Measurements from ENCODE around the gene ITGA7. TPM values are rescaled to one million over a fixed set of nuclear protein-coding genes. Genes with fewer than 3 reads are reported as not detected.
A peak's percentile ranks its signal among the peaks of the same experiment; 100 is the strongest.

The ITGA7 gene
- polyA plus RNA-seq, 2 donors, result 15.3 to 24.6 TPM

GRCh38 chr12:55712700-55713415 is 5.2 kb upstream of the ITGA7 start:
- Histone ChIP-seq H3K4me3 (ENCODE audit: low read depth in 1 of 2, low read length in 2 of 2) (no peak overlapping the region), H3K36me3 (ENCODE audit: control insufficient read depth in 2 of 2, insufficient read depth in 2 of 2, low read length in 1 of 2) (no peaks in the 10 kb centered on the region), H3K9me3 (ENCODE audit: control insufficient read depth in 2 of 2, insufficient read depth in 1 of 2, low read depth in 1 of 2, low read length in 1 of 2) (no peaks in the 10 kb centered on the region), H3K27ac (ENCODE audit: low read depth in 2 of 2, low read length in 1 of 2) (peak overlapping the region in 1 of 2 donors; percentile 8), H3K27me3 (ENCODE audit: control insufficient read depth in 1 of 2, insufficient read depth in 2 of 2, low read length in 2 of 2) (no peaks in the 10 kb centered on the region), H3K4me1 (ENCODE audit: control insufficient read depth in 2 of 2, insufficient read depth in 2 of 2, low read length in 1 of 2) (peaks cover 0 to 11% of the 10 kb centered on the region in 2 donors)
- 31 to 45% methylated on average over 1 of the region's 1 CpG for WGBS, 2 donors

- Histone ChIP-seq H3K4me1 (ENCODE audit: control insufficient read depth in 2 of 2, insufficient read depth in 2 of 2, low read length in 1 of 2) (peaks cover 0 to 9% of the 10 kb centered on the region in 2 donors), H3K27ac (ENCODE audit: low read depth in 2 of 2, low read length in 1 of 2) (peak overlapping the region in 1 of 2 donors; percentile 73), H3K27me3 (ENCODE audit: control insufficient read depth in 1 of 2, insufficient read depth in 2 of 2, low read length in 2 of 2) (peaks cover 0 to 2% of the 10 kb centered on the region in 2 donors), H3K4me3 (ENCODE audit: low read depth in 1 of 2, low read length in 2 of 2) (no peak overlapping the region), H3K36me3 (ENCODE audit: control insufficient read depth in 2 of 2, insufficient read depth in 2 of 2, low read length in 1 of 2) (no peaks in the 10 kb centered on the region), H3K9me3 (ENCODE audit: control insufficient read depth in 2 of 2, insufficient read depth in 1 of 2, low read depth in 1 of 2, low read length in 1 of 2) (no peaks in the 10 kb centered on the region)
- WGBS, 2 donors, result 77 to 85% methylated on average over 4 of the region's 4 CpGs
Measured at GRCh38 chr12:55711786-55712553, 4.3 kb upstream of the ITGA7 start.

DNA sequence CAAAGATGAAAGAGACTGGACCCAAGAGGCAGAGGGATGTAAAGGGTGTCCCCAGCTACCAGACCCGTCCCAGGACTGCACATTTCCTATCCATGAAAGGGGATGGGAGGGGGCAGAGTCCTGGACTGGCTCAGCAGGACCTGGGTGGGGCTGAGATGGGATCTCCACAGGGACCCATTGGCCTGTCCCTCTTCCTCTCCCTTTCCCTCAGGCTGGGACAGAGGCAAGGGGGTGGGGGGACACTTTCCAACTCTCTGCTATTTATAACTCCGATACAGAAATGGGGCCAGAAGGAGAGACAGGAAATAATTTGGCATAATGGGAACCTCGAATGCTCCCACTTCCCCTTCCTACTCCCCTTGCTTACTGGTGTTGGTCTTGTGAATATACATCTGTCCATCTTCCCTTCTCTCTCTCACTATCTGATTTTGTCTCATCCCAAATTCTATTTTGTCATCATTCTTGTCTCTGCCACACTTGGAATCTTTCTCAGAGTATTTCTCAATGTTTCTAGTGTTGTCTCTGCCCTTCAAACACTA is 1.1 kb upstream of the ITGA7 start:
- Histone ChIP-seq H3K36me3 (ENCODE audit: control insufficient read depth in 2 of 2, insufficient read depth in 2 of 2, low read length in 1 of 2) (no peaks in the 10 kb centered on the region), H3K9me3 (ENCODE audit: control insufficient read depth in 2 of 2, insufficient read depth in 1 of 2, low read depth in 1 of 2, low read length in 1 of 2) (no peaks in the 10 kb centered on the region), H3K27me3 (ENCODE audit: control insufficient read depth in 1 of 2, insufficient read depth in 2 of 2, low read length in 2 of 2) (peaks cover 0 to 2% of the 10 kb centered on the region in 2 donors), H3K4me1 (ENCODE audit: control insufficient read depth in 2 of 2, insufficient read depth in 2 of 2, low read length in 1 of 2) (peaks cover 0 to 6% of the 10 kb centered on the region in 2 donors), H3K27ac (ENCODE audit: low read depth in 2 of 2, low read length in 1 of 2) (peak overlapping the region; percentile 69 to 80), H3K4me3 (ENCODE audit: low read depth in 1 of 2, low read length in 2 of 2) (peak overlapping the region in 1 of 2 donors; percentile 65)
- 22 to 29% methylated on average over 3 of the region's 3 CpGs for WGBS, 2 donors

DNA sequence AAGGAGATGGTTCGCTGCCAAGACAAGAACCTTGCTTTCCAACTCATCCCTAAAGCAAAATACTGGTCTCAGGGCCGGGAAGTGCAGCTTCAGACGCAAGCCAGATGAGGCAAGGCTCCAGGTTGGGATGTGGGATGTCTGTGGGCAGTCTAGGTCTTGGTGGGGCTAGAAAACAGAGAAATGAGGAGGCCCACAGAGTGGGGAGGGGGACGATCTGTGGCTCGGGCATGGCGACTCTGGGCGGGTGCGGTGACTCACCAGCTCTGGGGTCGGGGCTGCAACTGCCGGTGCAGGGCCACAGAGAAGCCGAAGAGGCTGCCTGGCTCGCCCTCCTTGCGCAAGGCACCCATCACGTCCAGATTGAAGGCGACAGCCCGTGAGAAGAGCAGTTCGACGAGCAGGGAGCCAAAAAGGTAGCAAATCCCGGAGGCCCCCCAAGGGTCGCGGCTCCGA is 459 bp downstream of the ITGA7 start:
- Histone ChIP-seq H3K4me1 (ENCODE audit: control insufficient read depth in 2 of 2, insufficient read depth in 2 of 2, low read length in 1 of 2) (peaks cover 0 to 6% of the 10 kb centered on the region in 2 donors), H3K9me3 (ENCODE audit: control insufficient read depth in 2 of 2, insufficient read depth in 1 of 2, low read depth in 1 of 2, low read length in 1 of 2) (no peaks in the 10 kb centered on the region), H3K36me3 (ENCODE audit: control insufficient read depth in 2 of 2, insufficient read depth in 2 of 2, low read length in 1 of 2) (no peaks in the 10 kb centered on the region), H3K4me3 (ENCODE audit: low read depth in 1 of 2, low read length in 2 of 2) (peak overlapping the region; percentile 51 to 65), H3K27me3 (ENCODE audit: control insufficient read depth in 1 of 2, insufficient read depth in 2 of 2, low read length in 2 of 2) (peaks cover 0 to 2% of the 10 kb centered on the region in 2 donors), H3K27ac (ENCODE audit: low read depth in 2 of 2, low read length in 1 of 2) (peak overlapping the region; percentile 69 to 73)
- WGBS, 2 donors, result 11 to 12% methylated on average over 22 of the region's 22 CpGs

DNA sequence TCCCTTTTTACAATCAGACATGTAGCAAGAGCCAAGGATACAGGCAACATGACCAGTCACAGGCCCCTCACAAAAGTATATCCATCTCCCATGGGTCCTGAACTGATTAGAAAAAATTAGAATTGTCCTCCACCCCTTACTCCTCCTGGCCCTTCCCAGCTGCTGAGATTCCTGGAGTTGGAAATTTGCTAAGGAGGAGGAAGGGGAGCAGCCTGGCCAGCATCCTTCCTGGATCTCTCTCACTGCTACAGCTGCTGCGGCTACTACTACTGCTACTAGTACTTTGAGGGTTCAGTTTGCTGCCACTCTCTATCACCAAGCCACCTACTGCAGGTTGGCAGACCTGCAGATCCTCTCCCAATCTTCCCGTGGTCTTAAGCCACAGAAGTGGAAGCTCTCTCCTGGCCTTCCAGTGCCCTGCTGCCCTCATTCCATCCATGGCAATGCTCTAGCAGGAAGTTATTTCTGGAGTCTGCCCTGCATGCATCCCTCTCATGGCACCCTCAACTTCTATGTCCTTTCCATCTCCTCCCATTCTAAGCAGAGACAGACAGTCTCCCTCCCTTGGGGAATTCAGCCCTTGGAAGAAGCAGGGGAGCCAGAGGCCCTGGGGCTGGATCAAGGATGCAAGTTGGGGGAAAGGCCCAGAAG is 1.0 kb downstream of the ITGA7 start:
- 61 to 71% methylated on average over 2 of the region's 2 CpGs for WGBS, 2 donors
- H3K4me3 ChIP-seq (ENCODE audit: low read depth in 1 of 2, low read length in 2 of 2), result peak overlapping the region; percentile 51 to 65
- peak overlapping the region; percentile 69 to 78 for H3K27ac ChIP-seq (ENCODE audit: low read depth in 2 of 2, low read length in 1 of 2)
- peaks cover 0 to 2% of the 10 kb centered on the region in 2 donors for H3K27me3 ChIP-seq (ENCODE audit: control insufficient read depth in 1 of 2, insufficient read depth in 2 of 2, low read length in 2 of 2)
- H3K36me3 ChIP-seq (ENCODE audit: control insufficient read depth in 2 of 2, insufficient read depth in 2 of 2, low read length in 1 of 2), result no peaks in the 10 kb centered on the region
- no peaks in the 10 kb centered on the region for H3K9me3 ChIP-seq (ENCODE audit: control insufficient read depth in 2 of 2, insufficient read depth in 1 of 2, low read depth in 1 of 2, low read length in 1 of 2)
- H3K4me1 ChIP-seq (ENCODE audit: control insufficient read depth in 2 of 2, insufficient read depth in 2 of 2, low read length in 1 of 2), result peaks cover 0 to 6% of the 10 kb centered on the region in 2 donors

DNA sequence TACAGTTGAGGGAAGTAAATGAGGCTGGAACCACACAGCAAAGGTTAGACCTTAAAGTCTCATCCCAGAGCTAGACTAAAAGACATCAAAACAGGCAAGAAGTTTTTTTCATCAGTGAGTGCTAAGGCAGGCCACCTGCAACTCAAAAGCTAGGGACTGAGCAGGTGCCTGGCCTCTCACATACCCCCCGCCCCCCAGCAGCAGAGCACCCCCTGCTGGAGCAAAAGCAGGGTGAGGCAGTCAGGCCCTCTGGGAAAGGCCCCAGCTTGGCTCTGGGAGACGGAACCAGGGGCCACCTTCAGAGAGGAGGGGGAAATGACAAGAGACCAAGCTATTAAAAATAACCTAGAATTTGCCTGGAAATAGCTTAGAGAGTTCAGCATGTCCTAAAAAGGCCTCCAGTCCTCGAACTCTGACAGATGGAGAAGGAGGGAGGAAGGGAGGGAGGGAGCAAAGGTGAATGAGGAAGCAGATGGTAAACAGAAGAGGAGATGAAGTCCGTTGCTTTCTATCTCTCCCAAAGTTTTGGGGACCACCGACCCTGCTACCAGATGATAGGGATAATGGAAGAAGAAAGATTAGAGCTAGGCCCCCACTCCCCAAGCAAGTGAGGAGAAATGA is 1.8 kb downstream of the ITGA7 start:
- Histone ChIP-seq H3K27me3 (ENCODE audit: control insufficient read depth in 1 of 2, insufficient read depth in 2 of 2, low read length in 2 of 2) (peaks cover 0 to 2% of the 10 kb centered on the region in 2 donors), H3K9me3 (ENCODE audit: control insufficient read depth in 2 of 2, insufficient read depth in 1 of 2, low read depth in 1 of 2, low read length in 1 of 2) (no peaks in the 10 kb centered on the region), H3K27ac (ENCODE audit: low read depth in 2 of 2, low read length in 1 of 2) (peak overlapping the region; percentile 52 to 78), H3K4me1 (ENCODE audit: control insufficient read depth in 2 of 2, insufficient read depth in 2 of 2, low read length in 1 of 2) (peaks cover under 1 to 6% of the 10 kb centered on the region in 2 donors), H3K36me3 (ENCODE audit: control insufficient read depth in 2 of 2, insufficient read depth in 2 of 2, low read length in 1 of 2) (no peaks in the 10 kb centered on the region), H3K4me3 (ENCODE audit: low read depth in 1 of 2, low read length in 2 of 2) (peak overlapping the region in 1 of 2 donors; percentile 20)
- 43 to 52% methylated on average over 5 of the region's 5 CpGs for WGBS, 2 donors

GRCh38 chr12:55704824-55705718 is 2.6 kb downstream of the ITGA7 start:
- H3K27me3 ChIP-seq (ENCODE audit: control insufficient read depth in 1 of 2, insufficient read depth in 2 of 2, low read length in 2 of 2), result peaks cover 0 to 2% of the 10 kb centered on the region in 2 donors
- H3K4me1 ChIP-seq (ENCODE audit: control insufficient read depth in 2 of 2, insufficient read depth in 2 of 2, low read length in 1 of 2), result peaks cover 6 to 7% of the 10 kb centered on the region in 2 donors
- peak overlapping the region; percentile 17 to 75 for H3K27ac ChIP-seq (ENCODE audit: low read depth in 2 of 2, low read length in 1 of 2)
- H3K4me3 ChIP-seq (ENCODE audit: low read depth in 1 of 2, low read length in 2 of 2), result peak overlapping the region in 1 of 2 donors; percentile 0
- WGBS, 2 donors, result 68 to 71% methylated on average over 9 of the region's 9 CpGs
- H3K36me3 ChIP-seq (ENCODE audit: control insufficient read depth in 2 of 2, insufficient read depth in 2 of 2, low read length in 1 of 2), result no peaks in the 10 kb centered on the region
- no peaks in the 10 kb centered on the region for H3K9me3 ChIP-seq (ENCODE audit: control insufficient read depth in 2 of 2, insufficient read depth in 1 of 2, low read depth in 1 of 2, low read length in 1 of 2)

DNA sequence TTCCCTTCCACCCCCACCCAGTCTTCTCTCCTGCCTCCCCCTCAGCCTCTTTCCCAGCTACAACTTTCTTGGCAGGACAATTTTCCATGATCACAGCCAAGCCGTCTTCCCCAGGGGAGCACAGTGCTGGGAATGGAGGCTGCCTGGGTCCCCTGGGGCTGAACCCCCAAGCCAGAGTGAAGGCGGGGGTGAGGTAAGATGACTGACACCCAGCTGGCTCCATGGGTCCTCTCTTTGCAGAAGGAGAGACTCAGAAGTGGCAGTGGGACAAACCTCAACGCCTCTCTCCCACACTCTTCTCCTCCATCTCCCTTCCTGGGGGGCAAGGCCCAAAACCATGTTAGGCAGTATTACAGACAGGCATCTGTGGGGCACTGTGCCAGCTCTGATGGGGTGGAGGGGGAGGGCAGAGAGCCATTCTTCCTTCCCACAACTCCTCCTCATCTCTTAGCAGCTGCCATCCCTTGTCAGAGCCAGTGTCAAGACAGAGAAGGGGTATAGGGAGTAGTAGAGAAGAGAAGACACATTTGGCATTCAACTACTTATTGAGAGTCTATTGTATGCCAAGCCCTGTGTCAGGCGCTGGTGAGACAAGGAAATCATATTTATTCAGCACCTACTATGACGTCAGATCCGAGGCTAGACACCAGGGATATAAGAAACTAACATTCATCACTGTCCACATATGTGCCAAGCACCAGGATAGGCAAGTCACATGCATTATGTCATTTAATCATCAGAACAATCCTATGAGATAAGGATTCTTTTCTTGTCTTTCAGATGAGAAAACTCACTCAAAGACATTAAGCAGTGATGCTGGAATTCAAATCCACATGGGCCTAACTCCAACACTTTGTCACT is 3.6 kb downstream of the ITGA7 start:
- peaks cover 0 to 2% of the 10 kb centered on the region in 2 donors for H3K27me3 ChIP-seq (ENCODE audit: control insufficient read depth in 1 of 2, insufficient read depth in 2 of 2, low read length in 2 of 2)
- no peaks in the 10 kb centered on the region for H3K36me3 ChIP-seq (ENCODE audit: control insufficient read depth in 2 of 2, insufficient read depth in 2 of 2, low read length in 1 of 2)
- peaks cover 6 to 7% of the 10 kb centered on the region in 2 donors for H3K4me1 ChIP-seq (ENCODE audit: control insufficient read depth in 2 of 2, insufficient read depth in 2 of 2, low read length in 1 of 2)
- H3K9me3 ChIP-seq (ENCODE audit: control insufficient read depth in 2 of 2, insufficient read depth in 1 of 2, low read depth in 1 of 2, low read length in 1 of 2), result no peaks in the 10 kb centered on the region
- H3K27ac ChIP-seq (ENCODE audit: low read depth in 2 of 2, low read length in 1 of 2), result peak overlapping the region; percentile 30 to 75
- H3K4me3 ChIP-seq (ENCODE audit: low read depth in 1 of 2, low read length in 2 of 2), result peak overlapping the region in 1 of 2 donors; percentile 0
- WGBS, 2 donors, result 63 to 65% methylated on average over 6 of the region's 6 CpGs
